Activated CD8-positive, alpha-beta T cell treated with anti-CD3 and anti-CD28 coated beads for 36 hours (primary cell): Measurements from ENCODE around the gene CYP2W1. TPM values are rescaled to one million over a fixed set of nuclear protein-coding genes. Genes with fewer than 3 reads are reported as not detected.
"Not testable (repeated sequence)": the region's sequence is repeated elsewhere in the genome, so short reads cannot be mapped to it uniquely, and the experiment has no call there.

Source experiments
- ATAC-seq: fragments of 200-7000 bp; cut with Tn5 transposase; one replicate; pipeline ENCODE4 v1.10.0; 2021; ENCODE audit warnings: mild to moderate bottlenecking, moderate library complexity
- CTCF ChIA-PET: fragments of 350-600 bp; sonication (Branson Sonifier 250); formaldehyde crosslinking; loops from one replicate; lab custom pipeline; 2021; ENCODE audit warnings: antibody characterized with exemption; lab: Charles Lee
- POLR2A ChIA-PET: fragments of 350-600 bp; sonication (Branson Sonifier 250); formaldehyde crosslinking; loops from one replicate; lab custom pipeline; 2021; ENCODE audit warnings: antibody characterized with exemption; lab: Charles Lee
- DNase-seq: peaks from one replicate; pipeline ENCODE4 v3.0.0-alpha.2; 2020
- H3K27ac Mint-ChIP-seq: one replicate; pipeline ENCODE4 v1.8.0; 2021; ENCODE audit warnings: mild to moderate bottlenecking, mixed read lengths
- H3K27me3 Mint-ChIP-seq: one replicate; pipeline ENCODE4 v1.8.0; 2021; ENCODE audit warnings: mixed read lengths
- H3K36me3 Mint-ChIP-seq: one replicate; pipeline ENCODE4 v1.8.0; 2021; ENCODE audit warnings: low read depth, mixed read lengths
- H3K4me1 Mint-ChIP-seq: one replicate; pipeline ENCODE4 v1.8.0; 2021; ENCODE audit warnings: low read depth, mixed read lengths
- H3K4me3 Mint-ChIP-seq: one replicate; pipeline ENCODE4 v1.8.0; 2021; ENCODE audit warnings: mild to moderate bottlenecking, moderate library complexity, mixed read lengths
- H3K9me3 Mint-ChIP-seq: one replicate; pipeline ENCODE4 v1.8.0; 2021; ENCODE audit warnings: mixed read lengths
- intact Hi-C: fragments of 100-400 bp; cut with micrococcal nuclease; formaldehyde crosslinking; loops from one replicate; pipeline ENCODE4 v1.10.0; 2022
- total RNA-seq, 2 experiments: library from RNA; stranded (reverse); gene quantifications; one replicate each; pipeline ENCODE4 v1.2.3, GENCODE V29; 2021
- TF ChIP-seq, protein P1 (sequence below): fragments of 200-600 bp; IDR thresholded peaks from one replicate; pipeline ENCODE4 v1.8.0; 2022; ENCODE audit warnings: antibody characterized with exemption, mild to moderate bottlenecking

Gene CYP2W1
- total RNA-seq, 2 experiments from 2014 or later: not detected

DNA sequence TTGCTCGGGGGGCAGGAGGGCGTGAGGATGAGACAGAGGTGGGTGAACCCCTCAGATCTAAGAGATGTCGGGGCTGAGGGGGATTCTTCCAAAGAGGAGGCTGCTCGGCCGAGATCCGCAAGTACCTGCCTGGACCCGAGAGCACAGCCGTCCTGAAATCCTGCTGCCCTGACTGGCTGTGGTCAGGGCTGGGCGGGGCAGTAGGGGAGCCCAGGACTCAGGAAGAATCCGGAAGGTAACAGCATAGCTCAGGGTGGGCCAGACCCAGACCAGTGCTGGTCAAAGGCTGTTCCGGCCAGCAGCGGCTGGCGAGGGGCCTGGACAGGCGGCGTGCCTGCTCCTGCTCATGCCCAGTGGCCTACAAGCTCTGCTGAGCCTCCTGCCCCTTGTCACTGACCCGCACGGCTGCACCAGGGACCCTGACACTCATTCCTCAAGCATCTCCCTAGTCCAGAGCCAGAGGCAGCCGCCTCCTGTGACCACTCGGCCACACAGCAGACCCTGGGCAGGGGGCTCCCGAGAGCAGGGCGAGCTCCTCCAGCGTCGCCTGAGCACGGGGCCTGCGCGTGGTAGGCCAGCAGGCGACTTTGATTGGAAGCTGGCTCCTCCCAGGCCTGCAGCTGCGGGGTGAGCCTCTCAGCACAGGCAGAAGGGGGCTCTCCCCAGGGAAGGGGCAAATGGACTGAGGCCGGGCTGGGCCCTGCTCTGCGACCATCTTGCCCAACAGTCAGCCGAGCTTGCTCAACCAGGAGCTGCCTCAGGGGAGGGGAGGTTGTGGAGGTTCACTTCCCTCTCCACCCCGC is 25.4 kb upstream of the CYP2W1 start:
- Mint-ChIP-seq H3K9me3 (no peaks in the 10 kb centered on the region), H3K4me1 (peaks cover 4% of the 10 kb centered on the region), H3K36me3 (no peaks in the 10 kb centered on the region), H3K27me3 (peaks cover 2% of the 10 kb centered on the region), H3K27ac (no peak overlapping the region), H3K4me3 (no peak overlapping the region)
- CTCF ChIA-PET: interaction anchor here (1.0 to 1.8 kb wide), 3 partner anchors 36 to 50 kb away, joined by 3 to 7 read pairs (median 3); no protein-coding TSS in a partner anchor
- TF ChIP-seq, protein P1, sequence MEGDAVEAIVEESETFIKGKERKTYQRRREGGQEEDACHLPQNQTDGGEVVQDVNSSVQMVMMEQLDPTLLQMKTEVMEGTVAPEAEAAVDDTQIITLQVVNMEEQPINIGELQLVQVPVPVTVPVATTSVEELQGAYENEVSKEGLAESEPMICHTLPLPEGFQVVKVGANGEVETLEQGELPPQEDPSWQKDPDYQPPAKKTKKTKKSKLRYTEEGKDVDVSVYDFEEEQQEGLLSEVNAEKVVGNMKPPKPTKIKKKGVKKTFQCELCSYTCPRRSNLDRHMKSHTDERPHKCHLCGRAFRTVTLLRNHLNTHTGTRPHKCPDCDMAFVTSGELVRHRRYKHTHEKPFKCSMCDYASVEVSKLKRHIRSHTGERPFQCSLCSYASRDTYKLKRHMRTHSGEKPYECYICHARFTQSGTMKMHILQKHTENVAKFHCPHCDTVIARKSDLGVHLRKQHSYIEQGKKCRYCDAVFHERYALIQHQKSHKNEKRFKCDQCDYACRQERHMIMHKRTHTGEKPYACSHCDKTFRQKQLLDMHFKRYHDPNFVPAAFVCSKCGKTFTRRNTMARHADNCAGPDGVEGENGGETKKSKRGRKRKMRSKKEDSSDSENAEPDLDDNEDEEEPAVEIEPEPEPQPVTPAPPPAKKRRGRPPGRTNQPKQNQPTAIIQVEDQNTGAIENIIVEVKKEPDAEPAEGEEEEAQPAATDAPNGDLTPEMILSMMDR: no peak
- no peak for DNase-seq
- ATAC-seq: no peak
- POLR2A ChIA-PET: interaction anchor here (0.7 to 1.8 kb wide), 4 partner anchors 10 to 50 kb away, joined by 3 to 5 read pairs (median 3); no protein-coding TSS in a partner anchor
- intact Hi-C loops: loop anchor here (5.0 kb wide), 1 partner anchor 50 kb away; no protein-coding TSS in a partner anchor

DNA sequence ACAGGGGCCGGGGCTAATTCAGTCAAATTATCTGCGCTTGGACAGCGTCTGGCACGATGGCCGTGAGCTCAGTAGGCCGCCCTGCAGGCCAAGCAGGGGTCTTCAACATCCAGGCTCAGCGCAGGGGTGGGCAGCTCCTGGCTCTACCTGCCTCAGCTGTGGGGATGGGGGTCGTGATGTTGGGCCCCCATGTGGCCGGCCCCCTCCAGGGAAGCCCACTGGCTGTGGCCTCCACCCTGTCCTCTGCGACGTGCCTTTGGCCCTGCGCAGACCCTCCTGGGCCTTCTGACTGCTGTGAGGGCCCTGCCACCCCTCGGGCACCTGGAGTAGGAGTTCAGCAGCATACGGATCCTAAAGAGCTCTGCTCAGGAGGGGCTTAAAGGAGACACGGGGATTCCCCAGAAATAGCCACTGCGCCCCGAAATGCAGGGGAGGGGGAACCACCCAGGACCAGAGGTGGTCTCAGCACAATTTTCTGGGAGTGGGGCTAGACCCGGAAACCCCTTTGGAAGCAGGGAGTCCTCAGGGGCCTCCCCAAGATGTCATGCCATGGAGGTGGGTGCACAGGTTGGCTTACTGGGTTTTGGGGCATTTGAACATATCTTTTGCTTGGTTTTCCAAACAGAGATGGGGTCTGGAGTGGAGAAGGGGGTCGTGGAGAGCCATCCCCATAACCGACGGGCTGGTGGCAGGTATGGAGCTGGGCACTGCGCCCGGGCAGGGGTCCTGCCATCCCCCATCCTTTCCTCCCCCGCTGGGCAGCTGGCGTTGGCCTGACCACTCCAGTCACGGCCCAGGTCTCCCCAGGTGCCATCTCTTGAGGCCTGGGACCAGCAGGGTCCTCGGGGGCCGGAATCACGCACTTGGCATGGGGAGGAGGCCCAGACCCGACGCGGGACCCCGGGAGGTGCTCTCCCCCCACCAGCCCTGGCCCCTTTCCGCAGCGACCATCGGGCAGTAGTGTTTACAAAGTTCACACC is 24.5 kb upstream of the CYP2W1 start:
- ATAC-seq (no peak), DNase-seq (no peak)
- H3K9me3 Mint-ChIP-seq: no peaks in the 10 kb centered on the region
- peaks cover 2% of the 10 kb centered on the region for H3K27me3 Mint-ChIP-seq
- intact Hi-C loops: loop anchor here (5.0 kb wide), 1 partner anchor 51 kb away; no protein-coding TSS in a partner anchor
- TF ChIP-seq, protein P1: no peak
- H3K4me1 Mint-ChIP-seq: peaks cover 5% of the 10 kb centered on the region
- ChIA-PET CTCF (interaction anchor here (1.3 to 1.8 kb wide), 2 partner anchors 35 to 51 kb away, joined by 3 to 7 read pairs; no protein-coding TSS in a partner anchor), POLR2A (interaction anchor here (0.7 to 1.8 kb wide), 3 partner anchors 9 to 51 kb away, joined by 3 to 5 read pairs (median 3); no protein-coding TSS in a partner anchor)
- no peak overlapping the region for H3K4me3 Mint-ChIP-seq
- H3K36me3 Mint-ChIP-seq: no peaks in the 10 kb centered on the region
- no peak overlapping the region for H3K27ac Mint-ChIP-seq

DNA sequence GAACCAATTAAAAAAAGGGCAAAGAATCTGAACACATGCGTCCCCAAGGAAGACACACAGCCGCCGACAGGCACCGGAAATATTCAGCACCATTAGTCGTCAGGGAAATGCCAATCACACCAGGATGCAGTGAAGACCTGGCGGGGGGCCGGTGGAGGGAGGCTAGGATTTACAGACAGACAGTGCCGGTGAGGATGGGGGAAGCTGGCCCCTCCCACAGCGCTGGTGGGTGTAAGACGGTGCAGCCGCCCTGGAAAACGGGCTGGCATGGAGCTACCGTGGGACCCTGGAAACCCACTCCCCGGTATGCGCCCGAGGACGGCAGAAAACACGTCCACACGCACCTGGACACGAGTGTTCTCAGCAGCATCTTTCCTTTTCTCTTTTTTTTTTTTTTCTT is 23.7 kb upstream of the CYP2W1 start:
- DNase-seq (no peak), ATAC-seq (no peak)
- Mint-ChIP-seq H3K36me3 (no peaks in the 10 kb centered on the region), H3K4me1 (peaks cover 10% of the 10 kb centered on the region), H3K27ac (no peak overlapping the region), H3K9me3 (no peaks in the 10 kb centered on the region), H3K27me3 (peaks cover 2% of the 10 kb centered on the region), H3K4me3 (no peak overlapping the region)
- TF ChIP-seq, protein P1: no peak
- ChIA-PET POLR2A (no interaction called here), CTCF (no interaction called here)
- intact Hi-C loops: loop anchor here (5.0 kb wide), 1 partner anchor 52 kb away; no protein-coding TSS in a partner anchor

DNA sequence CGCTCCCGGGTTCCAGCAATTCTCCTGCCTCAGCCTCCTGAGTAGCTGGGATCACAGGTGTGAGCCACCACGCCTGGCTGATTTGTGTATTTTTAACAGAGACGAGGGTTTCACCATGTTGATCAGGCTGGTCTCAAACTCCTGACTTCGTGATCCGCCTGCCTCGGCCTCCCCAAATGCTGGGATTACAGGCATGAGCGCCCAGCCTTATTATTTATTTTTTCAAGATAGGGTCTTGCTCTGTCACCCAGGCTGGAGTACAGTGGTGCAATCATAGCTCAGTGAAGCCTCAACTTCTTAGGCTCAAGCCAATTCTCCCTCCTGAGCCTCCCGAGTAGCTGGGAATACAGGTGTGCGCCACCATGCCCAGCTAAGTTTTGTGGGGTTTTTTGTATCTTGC is 23.2 kb upstream of the CYP2W1 start:
- H3K4me1 Mint-ChIP-seq: peaks cover 15% of the 10 kb centered on the region
- ATAC-seq, H3K27me3 Mint-ChIP-seq, CTCF ChIA-PET, H3K9me3 Mint-ChIP-seq, DNase-seq, H3K27ac Mint-ChIP-seq, H3K36me3 Mint-ChIP-seq, H3K4me3 Mint-ChIP-seq, POLR2A ChIA-PET: not testable (repeated sequence)
- intact Hi-C loops: loop anchor here (5.0 kb wide), 1 partner anchor 52 kb away; no protein-coding TSS in a partner anchor

DNA sequence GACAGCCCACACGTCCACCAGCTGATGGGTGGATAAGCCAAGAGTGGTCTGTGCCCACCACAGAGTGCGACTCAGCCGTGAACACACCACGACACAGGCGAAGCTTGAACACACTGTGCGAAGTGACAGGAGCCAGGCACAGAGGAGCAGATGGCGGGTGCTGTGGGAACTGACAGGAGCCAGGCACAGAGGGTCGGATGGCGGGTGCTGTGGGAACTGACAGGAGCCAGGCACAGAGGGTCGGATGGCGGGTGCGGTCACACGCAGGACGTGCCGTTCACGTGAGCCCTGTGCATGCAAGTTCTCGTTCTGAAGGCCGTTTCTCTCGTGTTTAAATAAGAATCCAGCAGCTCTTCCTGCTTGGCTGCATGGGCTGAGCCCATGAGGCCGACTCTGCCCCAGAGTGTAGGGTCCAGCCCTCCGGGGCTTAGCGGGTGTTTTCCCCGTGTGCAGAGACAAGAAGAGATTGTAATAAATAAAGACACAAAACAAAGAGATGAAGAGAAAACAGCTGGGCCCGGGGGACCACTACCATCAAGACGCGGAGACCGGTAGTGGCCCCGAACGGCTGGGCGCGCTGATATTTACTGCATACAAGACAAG is 22.6 kb upstream of the CYP2W1 start:
- CTCF ChIA-PET: interaction anchor here (1.6 kb wide), 1 partner anchor 52 kb away, joined by 3 read pairs; no protein-coding TSS in a partner anchor

DNA sequence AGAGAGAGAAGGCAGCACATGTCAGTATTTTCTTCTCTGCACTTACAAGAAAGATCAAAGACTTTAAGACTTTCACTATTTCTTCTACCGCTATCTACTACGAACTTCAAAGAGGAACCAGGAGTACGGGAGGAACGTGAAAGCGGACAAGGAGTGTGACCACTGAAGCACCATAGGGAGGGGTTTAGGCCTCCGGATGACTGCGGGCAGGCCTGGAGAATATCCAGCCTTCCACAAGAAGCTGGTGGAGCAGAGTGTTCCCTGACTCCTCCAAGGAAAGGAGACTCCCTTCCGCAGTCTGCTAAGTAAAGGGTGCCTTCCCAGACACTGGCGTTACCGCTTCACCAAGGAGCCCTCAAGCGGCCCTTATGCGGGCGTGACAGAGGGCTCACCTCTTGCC is 22.0 kb upstream of the CYP2W1 start:
- H3K36me3 Mint-ChIP-seq, POLR2A ChIA-PET, H3K9me3 Mint-ChIP-seq, H3K27ac Mint-ChIP-seq, H3K27me3 Mint-ChIP-seq, H3K4me3 Mint-ChIP-seq, ATAC-seq, intact Hi-C loops, DNase-seq: not testable (repeated sequence)
- peaks cover 22% of the 10 kb centered on the region for H3K4me1 Mint-ChIP-seq
- CTCF ChIA-PET: interaction anchor here (1.6 kb wide), 1 partner anchor 53 kb away, joined by 3 read pairs; no protein-coding TSS in a partner anchor

More for the DNA sequence above, 22.6 kb upstream of the CYP2W1 start:
- POLR2A ChIA-PET: no interaction called here
- no peaks in the 10 kb centered on the region for H3K36me3 Mint-ChIP-seq
- intact Hi-C loops: no loop called here
- no peak for ATAC-seq
- TF ChIP-seq, protein P1: no peak
- DNase-seq: no peak
- H3K27ac Mint-ChIP-seq: no peak overlapping the region
- no peak overlapping the region for H3K4me3 Mint-ChIP-seq
- H3K27me3 Mint-ChIP-seq: peaks cover 2% of the 10 kb centered on the region
- peaks cover 18% of the 10 kb centered on the region for H3K4me1 Mint-ChIP-seq
- no peaks in the 10 kb centered on the region for H3K9me3 Mint-ChIP-seq
